K562 (cell line): ENCODE data around the gene PRTN3. TPM values are rescaled to one million over a fixed set of nuclear protein-coding genes. Genes with fewer than 3 reads are reported as not detected.

ENCODE experiments used
- ADNP ChIP-seq: fragments of 200-800 bp; sonication (Bioruptor generic); IDR thresholded peaks from 2 replicates; pipeline ENCODE4 v1.6.1; 2016; ENCODE audit warnings: missing genetic modification characterization, missing compliant biosample characterization
- BCOR ChIP-seq: fragments of 450-650 bp; IDR thresholded peaks from 2 replicates; pipeline ENCODE4 v1.6.1; 2016
- CEBPG ChIP-seq, 3 experiments: fragments of 200-800 bp in 1 of 3; sonication (Bioruptor generic) in 1 of 3; sonication (generic) in 1 of 3; formaldehyde crosslinking in 1 of 3; IDR thresholded peaks in 2 of 3; conservative IDR thresholded peaks in 1 of 3; 2 replicates each; pipeline versions ENCODE4 v1.6.1 to v1.8.0; 2016 to 2022; ENCODE audit warnings: missing compliant biosample characterization in 2 of 3, missing genetic modification characterization in 2 of 3, mild to moderate bottlenecking in 1 of 3, missing genetic modification reagents in 1 of 3
- DIDO1 ChIP-seq: fragments of 450-650 bp; IDR thresholded peaks from 2 replicates; pipeline ENCODE4 v1.6.1; 2016; ENCODE audit warnings: low read depth, missing biosample characterization, missing genetic modification characterization
- ETS1 ChIP-seq: conservative IDR thresholded peaks from 2 replicates; pipeline ENCODE4 v1.6.1; 2011; ENCODE audit warnings: low read depth, mild to moderate bottlenecking, low read length; ENCODE audit not compliant: control insufficient read depth
- HDAC1 ChIP-seq, 2 experiments: fragments of 450-650 bp; IDR thresholded peaks; 2 replicates each; pipeline ENCODE4 v1.6.1; 2016 to 2017; ENCODE audit warnings: inconsistent platforms in 1 of 2, mild to moderate bottlenecking in 1 of 2, moderate library complexity in 1 of 2
- KAT2B ChIP-seq: IDR thresholded peaks from one replicate; pipeline ENCODE4 v1.6.1; 2012; ENCODE audit warnings: low read depth, mild to moderate bottlenecking, control low read depth, inconsistent platforms, low read length, moderate library complexity
- KLF1 ChIP-seq: fragments of 450-650 bp; IDR thresholded peaks from 2 replicates; pipeline ENCODE4 v1.6.1; 2016; ENCODE audit warnings: missing genetic modification characterization, missing compliant biosample characterization
- MAFG ChIP-seq: fragments of 450-650 bp; conservative IDR thresholded peaks from 2 replicates; pipeline ENCODE4 v1.6.1; 2016; ENCODE audit warnings: missing genetic modification characterization, missing compliant biosample characterization
- NR0B1 ChIP-seq: fragments of 450-650 bp; IDR thresholded peaks from one replicate; pipeline ENCODE4 v1.6.1; 2018; ENCODE audit warnings: mild to moderate bottlenecking, moderate library complexity; ENCODE audit not compliant: partially characterized antibody
- POLR2AphosphoS5 ChIP-seq: IDR thresholded peaks from 2 replicates; pipeline ENCODE4 v1.6.1; 2011; ENCODE audit warnings: mild to moderate bottlenecking, low read depth, low read length, moderate library complexity; ENCODE audit not compliant: control insufficient read depth, insufficient read depth
- POLR3G ChIP-seq: IDR thresholded peaks from 2 replicates; pipeline ENCODE4 v1.6.1; 2011; ENCODE audit not compliant: insufficient read length, insufficient replicate concordance; ENCODE audit errors: extremely low read depth
- SMARCA5 ChIP-seq: fragments of 450-650 bp; IDR thresholded peaks from 2 replicates; pipeline ENCODE4 v1.6.1; 2016
- ZBTB7A ChIP-seq: IDR thresholded peaks from 2 replicates; pipeline ENCODE4 v1.6.1; 2011; ENCODE audit warnings: low read depth, mild to moderate bottlenecking, low read length, moderate library complexity, borderline replicate concordance; ENCODE audit not compliant: control insufficient read depth
- ZFP36 ChIP-seq: fragments of 150-350 bp; IDR thresholded peaks from 2 replicates; pipeline ENCODE4 v1.6.1; 2018; ENCODE audit warnings: low read length, low read depth; ENCODE audit not compliant: partially characterized antibody
- ZNF232 ChIP-seq: sonication (generic); formaldehyde crosslinking; IDR thresholded peaks from 2 replicates; pipeline ENCODE4 v1.8.0; 2022; ENCODE audit warnings: mild to moderate bottlenecking, missing genetic modification reagents
- ZNF41 ChIP-seq: fragments of 250-450 bp; sonication (Bioruptor Pico); conservative IDR thresholded peaks from 2 replicates; pipeline ENCODE4 v1.4.0; 2020; ENCODE audit warnings: mild to moderate bottlenecking
- polyA plus RNA-seq, 8 experiments: library from polyadenylated mRNA; depleted of rRNA in 4 of 8; stranded (reverse) in 5 of 8; unstranded in 3 of 8; fragments of >200 nt; fragmentation: Nextera tagmentation in 2 of 8; fragmentation: Illumina TruSeq in 1 of 8; extraction: Ambion mirVana in 2 of 8; extraction: Trizol in 1 of 8; gene quantifications; 2 replicates each; pipeline versions ENCODE4 v1.2.1 to v1.2.3, GENCODE V29; 2011 to 2014; ENCODE audit warnings: inconsistent platforms in 1 of 8, missing spikeins in 1 of 8
- total RNA-seq, 7 experiments: library from RNA; depleted of rRNA in 6 of 7; stranded (reverse); fragments of >200 nt in 6 of 7; fragmentation: Illumina TruSeq in 2 of 7; extraction: Trizol in 2 of 7; gene quantifications; 2 replicates each; pipeline versions ENCODE4 v1.2.1 to v1.2.3, GENCODE V29; 2011 to 2021; ENCODE audit warnings: low replicate concordance in 1 of 7
- TF ChIP-seq, protein P1 (sequence below): sonication (generic); formaldehyde crosslinking; IDR thresholded peaks from 2 replicates; pipeline ENCODE4 v1.8.0; 2023; ENCODE audit warnings: missing genetic modification reagents, mild to moderate bottlenecking, borderline replicate concordance

The PRTN3 gene
- total and polyA plus RNA-seq, 9 of the 15 experiments (the other 6 are each of a cell fraction or from before 2014, with no cell fraction given) = 0.14 to 0.86 (median 0.43) TPM; not detected in 3

- TF ChIP-seq, protein P1, sequence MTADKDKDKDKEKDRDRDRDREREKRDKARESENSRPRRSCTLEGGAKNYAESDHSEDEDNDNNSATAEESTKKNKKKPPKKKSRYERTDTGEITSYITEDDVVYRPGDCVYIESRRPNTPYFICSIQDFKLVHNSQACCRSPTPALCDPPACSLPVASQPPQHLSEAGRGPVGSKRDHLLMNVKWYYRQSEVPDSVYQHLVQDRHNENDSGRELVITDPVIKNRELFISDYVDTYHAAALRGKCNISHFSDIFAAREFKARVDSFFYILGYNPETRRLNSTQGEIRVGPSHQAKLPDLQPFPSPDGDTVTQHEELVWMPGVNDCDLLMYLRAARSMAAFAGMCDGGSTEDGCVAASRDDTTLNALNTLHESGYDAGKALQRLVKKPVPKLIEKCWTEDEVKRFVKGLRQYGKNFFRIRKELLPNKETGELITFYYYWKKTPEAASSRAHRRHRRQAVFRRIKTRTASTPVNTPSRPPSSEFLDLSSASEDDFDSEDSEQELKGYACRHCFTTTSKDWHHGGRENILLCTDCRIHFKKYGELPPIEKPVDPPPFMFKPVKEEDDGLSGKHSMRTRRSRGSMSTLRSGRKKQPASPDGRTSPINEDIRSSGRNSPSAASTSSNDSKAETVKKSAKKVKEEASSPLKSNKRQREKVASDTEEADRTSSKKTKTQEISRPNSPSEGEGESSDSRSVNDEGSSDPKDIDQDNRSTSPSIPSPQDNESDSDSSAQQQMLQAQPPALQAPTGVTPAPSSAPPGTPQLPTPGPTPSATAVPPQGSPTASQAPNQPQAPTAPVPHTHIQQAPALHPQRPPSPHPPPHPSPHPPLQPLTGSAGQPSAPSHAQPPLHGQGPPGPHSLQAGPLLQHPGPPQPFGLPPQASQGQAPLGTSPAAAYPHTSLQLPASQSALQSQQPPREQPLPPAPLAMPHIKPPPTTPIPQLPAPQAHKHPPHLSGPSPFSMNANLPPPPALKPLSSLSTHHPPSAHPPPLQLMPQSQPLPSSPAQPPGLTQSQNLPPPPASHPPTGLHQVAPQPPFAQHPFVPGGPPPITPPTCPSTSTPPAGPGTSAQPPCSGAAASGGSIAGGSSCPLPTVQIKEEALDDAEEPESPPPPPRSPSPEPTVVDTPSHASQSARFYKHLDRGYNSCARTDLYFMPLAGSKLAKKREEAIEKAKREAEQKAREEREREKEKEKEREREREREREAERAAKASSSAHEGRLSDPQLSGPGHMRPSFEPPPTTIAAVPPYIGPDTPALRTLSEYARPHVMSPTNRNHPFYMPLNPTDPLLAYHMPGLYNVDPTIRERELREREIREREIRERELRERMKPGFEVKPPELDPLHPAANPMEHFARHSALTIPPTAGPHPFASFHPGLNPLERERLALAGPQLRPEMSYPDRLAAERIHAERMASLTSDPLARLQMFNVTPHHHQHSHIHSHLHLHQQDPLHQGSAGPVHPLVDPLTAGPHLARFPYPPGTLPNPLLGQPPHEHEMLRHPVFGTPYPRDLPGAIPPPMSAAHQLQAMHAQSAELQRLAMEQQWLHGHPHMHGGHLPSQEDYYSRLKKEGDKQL (CRISPR knock-in tag) = no peak
- TF ChIP-seq HDAC1 (IDR thresholded peaks at IDR 0.05) (0 out of 4 replicates have a peak, but pooled peaks have one; percentile 16 to 38), NR0B1 (no peak), ETS1 (no peak), KAT2B (no peak), DIDO1 (tag) (no peak), BCOR (peak; percentile 97), ZBTB7A (peak; percentile 49; the same call in 1 of the 2 replicates), MAFG (tag) (no peak), CEBPG (CRISPR knock-in tag; IDR thresholded peaks at IDR 0.05) (no peak), CEBPG (tag; conservative IDR thresholded peaks at IDR 0.05 in 1 of 2, IDR thresholded peaks at IDR 0.05 in 1 of 2) (no peak), ZFP36 (peak; percentile 89), ZNF41 (no peak), ADNP (peak; percentile 59; the same call in 1 of the 2 replicates), POLR3G (no peak), SMARCA5 (peak; percentile 80; the same call in 1 of the 2 replicates), KLF1 (tag) (no peak), POLR2AphosphoS5 (no peak), ZNF232 (CRISPR knock-in tag) (no peak)
These were observed 9.1 kb upstream of the PRTN3 start (continued) for GRCh38 chr19:831407-832369.
